HUES64 (cell line): Measurements from ENCODE around the gene PHKA2.
"Not testable (repeated sequence)": the region's sequence is repeated elsewhere in the genome, so short reads cannot be mapped to it uniquely, and the experiment has no call there.

Source experiments
- H3K27ac ChIP-seq: 2 replicates; pipeline ENCODE4 v1.7.0; 2013; ENCODE audit warnings: low read depth, low read length, inconsistent platforms
- H3K27me3 ChIP-seq: 2 replicates; pipeline ENCODE4 v1.6.1; 2013; ENCODE audit warnings: mild to moderate bottlenecking, low read length; ENCODE audit not compliant: insufficient read depth
- H3K36me3 ChIP-seq: 2 replicates; pipeline ENCODE4 v1.6.1; 2013; ENCODE audit warnings: mild to moderate bottlenecking, low read length; ENCODE audit not compliant: insufficient read depth
- H3K4me1 ChIP-seq: 2 replicates; pipeline ENCODE4 v1.6.1; 2013; ENCODE audit warnings: mild to moderate bottlenecking, low read length, moderate library complexity; ENCODE audit not compliant: insufficient read depth
- H3K4me3 ChIP-seq: 2 replicates; pipeline ENCODE4 v1.5.1; 2013; ENCODE audit warnings: mild to moderate bottlenecking, low read length, moderate library complexity
- H3K9ac ChIP-seq: 2 replicates; pipeline ENCODE4 v1.6.1; 2013; ENCODE audit warnings: mild to moderate bottlenecking, low read depth, low read length
- H3K9me3 ChIP-seq: 2 replicates; pipeline ENCODE4 v1.6.1; 2013; ENCODE audit warnings: low read depth, low read length; ENCODE audit not compliant: insufficient read depth
- whole genome bisulfite sequencing: fragments of 150-250, 120-280 bp; methylation state at CpG from one replicate; pipeline ENCODE4 v1.1.7; 2013; ENCODE audit warnings: missing lambda C conversion rate; 5-methylcytosine and 5-hydroxymethylcytosine counted together

The PHKA2 gene

DNA sequence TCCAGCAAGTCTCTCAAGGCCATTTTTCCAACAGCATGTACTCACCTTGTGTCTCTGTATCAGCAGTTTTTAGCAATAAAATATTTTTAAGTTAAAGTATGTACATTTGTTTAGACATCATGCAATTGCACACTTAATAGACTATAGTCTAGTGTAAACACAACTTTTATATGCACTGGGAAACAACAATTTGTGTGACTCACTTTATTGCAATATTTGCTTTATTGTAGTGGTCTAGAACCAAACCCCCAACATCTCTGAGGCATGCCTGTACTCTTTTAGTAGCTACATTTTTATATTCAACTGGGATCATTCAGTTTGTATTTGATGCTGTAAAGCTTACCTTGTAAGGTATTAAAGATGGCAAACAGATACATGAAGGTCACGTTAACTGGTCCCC, 14.7 kb upstream of the PHKA2 start:
- H3K4me1 ChIP-seq = peaks cover 18% of the 10 kb centered on the region
- no peak overlapping the region for H3K9ac ChIP-seq
- no peaks in the 10 kb centered on the region for H3K27me3 ChIP-seq
- H3K4me3 ChIP-seq = no peak overlapping the region
- WGBS = 79% methylated on average over 1 of the region's 1 CpG
- H3K36me3 ChIP-seq = no peaks in the 10 kb centered on the region
- no peak overlapping the region for H3K27ac ChIP-seq
- H3K9me3 ChIP-seq = no peaks in the 10 kb centered on the region

DNA sequence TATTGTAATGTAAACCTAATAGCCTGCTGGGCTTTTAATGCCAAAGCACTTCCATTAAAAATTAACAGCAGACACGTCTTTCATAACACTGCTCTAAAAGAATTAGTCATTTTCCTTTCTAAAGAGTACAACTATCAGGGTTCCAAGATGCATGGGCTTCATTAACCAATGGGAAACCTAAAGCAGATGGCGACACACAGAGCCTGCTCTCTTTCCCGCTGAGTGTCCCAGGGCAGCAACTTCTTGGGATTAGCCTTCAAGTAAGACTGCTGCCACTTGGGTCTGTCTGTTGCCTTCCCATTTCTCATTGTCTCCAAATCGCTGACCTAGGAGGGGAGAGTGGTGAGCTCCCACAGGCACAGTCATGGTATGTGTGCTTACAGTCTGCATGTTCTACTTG, 14.0 kb upstream of the PHKA2 start:
- no peak overlapping the region for H3K9ac ChIP-seq
- H3K27ac ChIP-seq = peak overlapping the region; percentile 24; the same call in 1 of the 2 replicates
- 19% methylated on average over 4 of the region's 4 CpGs for WGBS

DNA sequence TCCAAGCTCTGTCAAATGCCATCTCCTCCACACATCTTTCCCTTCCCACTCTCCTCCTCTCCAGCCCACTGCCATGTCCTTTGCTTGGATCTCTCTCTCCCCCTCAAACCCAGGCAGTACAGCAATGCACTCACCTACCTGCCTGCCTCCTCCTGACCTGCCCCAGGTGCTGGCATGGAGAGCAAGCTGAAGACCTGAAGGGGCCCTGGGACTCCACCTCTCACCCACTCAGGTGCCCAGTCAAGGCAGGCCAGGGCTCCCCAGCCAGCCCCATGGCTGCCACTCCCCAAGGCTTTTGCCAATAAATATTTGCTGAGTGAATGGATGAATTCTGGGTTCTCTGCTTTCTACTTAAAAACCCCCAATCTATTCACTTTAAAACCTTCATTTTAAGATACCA, 12.6 kb upstream of the PHKA2 start:
- no peaks in the 10 kb centered on the region for H3K27me3 ChIP-seq
- no peak overlapping the region for H3K9ac ChIP-seq
- no peaks in the 10 kb centered on the region for H3K36me3 ChIP-seq
- no peak overlapping the region for H3K4me3 ChIP-seq
- H3K27ac ChIP-seq = no peak overlapping the region
- no peaks in the 10 kb centered on the region for H3K9me3 ChIP-seq
- H3K4me1 ChIP-seq = peaks cover 18% of the 10 kb centered on the region

More for the DNA sequence above, 14.0 kb upstream of the PHKA2 start:
- Histone ChIP-seq H3K36me3 (no peaks in the 10 kb centered on the region), H3K9me3 (no peaks in the 10 kb centered on the region), H3K27me3 (no peaks in the 10 kb centered on the region), H3K4me1 (peaks cover 18% of the 10 kb centered on the region), H3K4me3 (no peak overlapping the region)

DNA sequence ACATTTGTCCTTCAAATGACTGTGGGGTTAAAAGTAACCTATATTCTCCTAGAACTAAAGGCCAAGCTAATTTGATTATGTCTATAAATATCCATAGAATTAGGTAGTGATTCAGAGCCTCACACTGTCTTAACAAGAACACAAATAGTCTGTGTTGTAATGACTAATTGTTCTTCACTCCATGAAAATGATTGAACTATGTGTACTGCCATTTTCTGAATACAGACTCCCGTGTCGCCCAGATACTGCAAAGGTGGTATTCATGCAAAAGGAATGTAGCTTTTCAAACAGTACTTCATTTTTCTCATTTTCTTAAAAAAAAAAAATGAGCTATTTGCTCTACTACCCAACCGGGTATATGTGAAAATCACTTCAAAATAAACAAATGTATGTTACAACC, 11.3 kb upstream of the PHKA2 start:
- H3K27me3 ChIP-seq = no peaks in the 10 kb centered on the region
- no peaks in the 10 kb centered on the region for H3K9me3 ChIP-seq
- H3K4me1 ChIP-seq = peaks cover 18% of the 10 kb centered on the region
- no peak overlapping the region for H3K9ac ChIP-seq
- no peak overlapping the region for H3K4me3 ChIP-seq
- WGBS = no CpG with 5 or more reads among the region's 3 CpGs
- H3K36me3 ChIP-seq = no peaks in the 10 kb centered on the region
- no peak overlapping the region for H3K27ac ChIP-seq

- Histone ChIP-seq H3K36me3 (no peaks in the 10 kb centered on the region), H3K4me3 (no peak overlapping the region), H3K27ac (no peak overlapping the region), H3K9ac (no peak overlapping the region), H3K9me3 (no peaks in the 10 kb centered on the region), H3K4me1 (peaks cover 18% of the 10 kb centered on the region), H3K27me3 (no peaks in the 10 kb centered on the region)
- WGBS = 92% methylated on average over 1 of the region's 3 CpGs
These were observed 10.8 kb upstream of the PHKA2 start for GRCh38 chrX:18994713-18995112.

DNA sequence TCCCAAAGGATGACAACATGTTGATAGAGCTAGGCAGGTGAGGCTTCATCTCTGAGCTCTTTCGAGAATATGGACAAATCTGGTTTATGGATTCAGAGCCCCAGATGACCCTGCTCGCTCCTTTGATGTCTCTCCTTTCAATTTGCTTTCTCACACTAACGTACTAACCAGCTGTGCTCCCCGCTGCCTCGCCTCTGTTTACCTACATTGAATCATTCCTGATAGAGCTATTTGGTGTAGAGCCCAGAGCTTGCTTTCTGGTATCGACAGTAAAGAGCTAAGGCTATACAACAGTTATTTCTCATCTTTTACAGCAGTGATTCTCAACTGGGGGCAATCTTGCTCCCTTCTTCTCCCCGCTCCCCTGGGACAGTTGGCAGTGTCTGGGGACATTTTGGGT, 8.9 kb upstream of the PHKA2 start:
- Histone ChIP-seq H3K36me3 (no peaks in the 10 kb centered on the region), H3K4me3 (no peak overlapping the region), H3K27ac (no peak overlapping the region), H3K9ac (no peak overlapping the region), H3K27me3 (no peaks in the 10 kb centered on the region), H3K4me1 (peaks cover 15% of the 10 kb centered on the region), H3K9me3 (no peaks in the 10 kb centered on the region)
- WGBS = 89% methylated on average over 6 of the region's 7 CpGs

GRCh38 chrX:18985186-18985435, 1.2 kb upstream of the PHKA2 start:
- no peaks in the 10 kb centered on the region for H3K27me3 ChIP-seq
- H3K4me1 ChIP-seq = no peaks in the 10 kb centered on the region
- peak overlapping the region; percentile 86 for H3K9ac ChIP-seq
- no peaks in the 10 kb centered on the region for H3K36me3 ChIP-seq
- H3K27ac ChIP-seq = no peak overlapping the region
- 14% methylated on average over 4 of the region's 4 CpGs for WGBS
- H3K4me3 ChIP-seq = peak overlapping the region; percentile 84
- H3K9me3 ChIP-seq = no peaks in the 10 kb centered on the region

DNA sequence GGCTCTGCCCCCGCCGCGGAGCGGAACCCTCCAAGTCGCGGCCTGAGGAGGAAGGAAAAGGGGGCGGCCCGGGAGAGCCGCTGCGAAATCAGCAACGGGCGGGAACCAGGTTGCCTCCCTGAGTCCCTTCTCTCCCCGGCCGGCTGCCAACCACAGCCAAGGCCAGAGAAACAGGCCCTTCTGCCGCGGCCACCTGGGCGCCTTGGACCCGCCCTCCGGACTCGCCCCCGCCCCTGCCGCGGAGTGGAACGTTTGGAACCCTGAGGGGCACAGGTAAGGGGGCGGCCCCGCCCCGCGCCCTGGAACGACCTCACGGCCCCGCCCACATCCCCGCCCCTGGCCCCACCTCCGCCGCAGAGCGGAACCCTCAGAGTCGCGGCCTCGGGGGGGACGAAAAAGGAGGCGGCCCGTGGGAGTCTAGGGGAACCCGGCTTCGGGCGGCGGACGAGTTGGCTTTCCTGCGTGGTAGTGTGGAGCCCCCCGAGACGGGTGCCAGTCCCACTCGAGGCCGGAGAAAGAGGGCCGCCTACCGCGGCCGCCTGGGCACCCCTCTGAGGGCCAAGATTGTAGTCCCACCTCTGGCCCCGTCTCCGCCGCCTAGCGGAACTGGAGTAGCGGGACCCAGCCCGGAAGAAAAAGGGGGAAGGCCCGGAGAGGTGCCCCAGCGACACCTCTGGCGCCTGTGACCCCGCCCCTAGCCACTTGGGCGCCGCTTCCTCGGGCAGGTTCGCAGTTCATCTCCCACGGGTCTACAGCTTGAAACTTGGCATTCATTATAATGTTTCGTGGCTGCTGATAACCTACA, 669 bp upstream of the PHKA2 start:
- no peaks in the 10 kb centered on the region for H3K36me3 ChIP-seq
- H3K9me3 ChIP-seq = no peaks in the 10 kb centered on the region
- H3K4me3 ChIP-seq = peak overlapping the region; percentile 84
- no peaks in the 10 kb centered on the region for H3K27me3 ChIP-seq
- no peaks in the 10 kb centered on the region for H3K4me1 ChIP-seq
- WGBS = under 1% methylated on average over 71 of the region's 71 CpGs
- H3K27ac ChIP-seq = peak overlapping the region; percentile 85
- H3K9ac ChIP-seq = peak overlapping the region; percentile 86

DNA sequence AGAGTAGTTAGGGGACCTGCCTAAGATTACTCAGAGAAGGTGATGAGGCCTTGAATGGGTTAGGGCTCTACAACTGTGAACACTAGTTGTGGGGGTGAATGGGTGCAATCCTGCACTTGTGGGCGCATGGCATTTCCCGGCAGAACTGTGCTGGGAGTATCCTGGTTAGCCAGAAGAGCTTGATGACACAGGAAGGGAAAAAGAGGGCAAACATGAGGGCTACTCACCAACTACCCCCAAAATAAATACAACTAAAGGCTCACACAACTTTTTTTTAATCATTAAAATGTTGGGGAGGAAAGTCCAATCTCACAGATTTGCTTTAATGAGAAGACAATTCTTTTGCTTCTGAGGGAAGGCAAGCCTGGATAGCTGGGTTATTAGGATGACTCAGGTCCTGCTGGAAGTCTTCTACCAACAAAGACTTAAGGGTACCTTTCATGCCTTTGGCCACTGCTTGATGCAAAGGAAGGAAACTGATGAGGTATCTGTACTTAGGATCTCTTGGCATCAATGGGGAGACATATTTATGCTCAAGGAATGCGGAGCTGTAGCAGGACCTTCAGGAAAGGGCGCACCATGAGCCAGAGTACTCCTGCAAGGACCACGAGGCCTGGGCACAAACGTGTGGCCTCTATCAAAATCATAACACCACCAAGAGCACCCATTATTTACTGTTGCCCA, 2.6 kb downstream of the PHKA2 start:
- Histone ChIP-seq H3K36me3 (no peaks in the 10 kb centered on the region), H3K4me3 (no peak overlapping the region), H3K9ac (no peak overlapping the region), H3K27me3 (no peaks in the 10 kb centered on the region), H3K27ac (no peak overlapping the region), H3K9me3 (no peaks in the 10 kb centered on the region), H3K4me1 (no peaks in the 10 kb centered on the region)
- WGBS = 95% methylated on average over 6 of the region's 6 CpGs

- H3K4me3 ChIP-seq, H3K36me3 ChIP-seq, H3K9me3 ChIP-seq, H3K27ac ChIP-seq, H3K27me3 ChIP-seq, H3K4me1 ChIP-seq, H3K9ac ChIP-seq: not testable (repeated sequence)
- 91% methylated on average over 5 of the region's 6 CpGs for WGBS
These were observed 3.7 kb downstream of the PHKA2 start for GRCh38 chrX:18980262-18980661.

DNA sequence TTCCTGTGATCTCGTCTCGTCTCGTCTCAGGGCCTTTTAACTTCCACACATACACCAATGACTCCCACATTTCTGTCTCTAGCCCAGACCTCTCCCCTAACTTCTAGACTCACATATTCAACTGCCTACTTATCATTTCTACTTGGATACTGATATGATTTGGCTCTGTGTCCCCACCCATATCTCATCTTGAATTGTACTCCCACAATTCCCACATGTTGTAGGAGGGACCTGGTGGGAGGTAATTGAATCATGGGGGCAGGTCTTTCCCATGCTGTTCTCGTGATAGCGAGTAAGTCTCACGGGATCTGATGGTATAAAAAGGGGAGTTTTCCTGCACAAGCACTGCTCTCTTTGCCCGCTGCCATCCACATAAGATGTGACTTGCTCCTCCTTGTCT, 8.9 kb downstream of the PHKA2 start:
- H3K4me1 ChIP-seq = no peaks in the 10 kb centered on the region
- H3K9me3 ChIP-seq = no peaks in the 10 kb centered on the region
- H3K27ac ChIP-seq = no peak overlapping the region
- 97% methylated on average over 7 of the region's 7 CpGs for WGBS
- H3K36me3 ChIP-seq = no peaks in the 10 kb centered on the region
- H3K9ac ChIP-seq = no peak overlapping the region
- H3K27me3 ChIP-seq = no peaks in the 10 kb centered on the region
- H3K4me3 ChIP-seq = no peak overlapping the region
